T-helper 1 cell treated with Interleukin-12 subunit alpha and Interleukin-12 subunit beta and Interleukin-4 antibody, amounts not matched to agents 30 μg/mL and 1 μg/mL, for 36 hours (primary cell): ENCODE data around the gene ADCY2.

Source experiments
- H3K27ac Mint-ChIP-seq: one replicate; pipeline ENCODE4 v1.8.0; 2021; ENCODE audit warnings: mild to moderate bottlenecking, mixed read lengths
- H3K27me3 Mint-ChIP-seq: one replicate; pipeline ENCODE4 v1.8.0; 2021; ENCODE audit warnings: low read depth, mixed read lengths
- H3K36me3 Mint-ChIP-seq: one replicate; pipeline ENCODE4 v1.8.0; 2021; ENCODE audit warnings: low read depth, mixed read lengths
- H3K4me1 Mint-ChIP-seq: one replicate; pipeline ENCODE4 v1.8.0; 2021; ENCODE audit warnings: low read depth, mixed read lengths
- H3K4me3 Mint-ChIP-seq: one replicate; pipeline ENCODE4 v1.8.0; 2021; ENCODE audit warnings: mild to moderate bottlenecking, moderate library complexity, mixed read lengths
- H3K9me3 Mint-ChIP-seq: one replicate; pipeline ENCODE4 v1.8.0; 2021; ENCODE audit warnings: mixed read lengths

ADCY2 gene

DNA sequence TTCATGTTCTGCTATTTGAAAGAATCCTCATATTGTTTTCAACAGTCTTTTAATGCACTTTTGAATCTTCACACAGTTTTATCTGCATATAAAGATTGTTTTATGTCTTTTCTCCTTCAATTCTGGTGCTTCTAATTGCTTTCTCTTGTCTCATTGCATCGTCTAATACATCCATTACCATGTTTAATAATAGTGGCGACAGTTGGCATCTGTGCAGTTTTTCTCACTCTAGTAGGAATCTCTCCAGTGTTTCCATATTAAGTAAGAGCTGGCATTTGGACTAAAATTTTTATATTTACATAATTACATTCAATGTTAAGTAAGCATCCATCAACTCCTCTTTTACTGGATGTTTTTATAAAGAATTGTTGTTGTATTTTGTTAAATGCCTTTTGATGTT, 49.9 kb downstream of the ADCY2 start:
- H3K27ac Mint-ChIP-seq = no peak overlapping the region
- no peak overlapping the region for H3K4me3 Mint-ChIP-seq
- H3K36me3 Mint-ChIP-seq = no peaks in the 10 kb centered on the region
- H3K9me3 Mint-ChIP-seq = no peaks in the 10 kb centered on the region
- H3K4me1 Mint-ChIP-seq = no peaks in the 10 kb centered on the region
- H3K27me3 Mint-ChIP-seq = no peaks in the 10 kb centered on the region

DNA sequence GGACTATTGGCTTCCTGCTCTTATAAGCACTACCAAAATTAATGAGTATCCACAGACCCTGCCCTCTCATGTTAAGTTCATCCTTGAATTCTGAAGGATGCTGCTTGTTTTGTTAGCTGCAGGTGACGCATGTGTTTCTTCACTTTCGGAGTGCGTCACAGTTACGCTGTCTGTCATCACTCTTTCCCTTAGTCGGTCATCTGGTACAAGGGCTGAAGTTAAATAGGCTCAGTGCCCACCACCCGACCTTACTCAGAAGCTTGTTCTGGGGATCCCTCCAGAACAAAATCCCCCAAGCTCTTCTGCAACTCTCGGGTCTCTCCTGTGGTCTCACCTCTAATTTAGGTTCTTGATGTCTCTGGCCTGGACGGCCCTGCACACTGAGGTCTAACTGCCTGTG, 51.0 kb downstream of the ADCY2 start:
- no peaks in the 10 kb centered on the region for H3K9me3 Mint-ChIP-seq
- H3K4me1 Mint-ChIP-seq = no peaks in the 10 kb centered on the region
- no peaks in the 10 kb centered on the region for H3K36me3 Mint-ChIP-seq
- H3K27ac Mint-ChIP-seq = no peak overlapping the region
- H3K4me3 Mint-ChIP-seq = no peak overlapping the region
- no peaks in the 10 kb centered on the region for H3K27me3 Mint-ChIP-seq

DNA sequence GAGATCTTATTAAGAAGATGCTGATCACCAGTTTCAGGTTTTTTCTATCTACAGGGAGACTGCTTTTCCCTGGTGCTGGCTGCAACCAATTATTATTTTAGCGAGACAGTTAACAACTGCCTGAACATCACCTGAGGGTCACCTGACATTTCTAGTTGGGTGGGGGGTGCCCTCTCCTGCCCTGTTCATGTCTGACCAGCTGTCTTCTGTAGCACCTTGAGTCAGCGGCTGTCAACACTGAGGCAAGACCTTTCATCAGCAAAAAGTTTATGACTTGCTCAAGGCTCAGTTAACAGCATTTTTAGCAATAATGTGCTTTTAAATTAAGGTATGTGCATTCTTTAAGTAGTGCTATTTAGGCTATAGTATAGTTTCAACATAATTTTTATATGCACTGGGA, 58.0 kb downstream of the ADCY2 start:
- no peaks in the 10 kb centered on the region for H3K4me1 Mint-ChIP-seq
- no peaks in the 10 kb centered on the region for H3K27me3 Mint-ChIP-seq
- H3K9me3 Mint-ChIP-seq = no peaks in the 10 kb centered on the region
- H3K27ac Mint-ChIP-seq = no peak overlapping the region
- no peak overlapping the region for H3K4me3 Mint-ChIP-seq
- no peaks in the 10 kb centered on the region for H3K36me3 Mint-ChIP-seq

DNA sequence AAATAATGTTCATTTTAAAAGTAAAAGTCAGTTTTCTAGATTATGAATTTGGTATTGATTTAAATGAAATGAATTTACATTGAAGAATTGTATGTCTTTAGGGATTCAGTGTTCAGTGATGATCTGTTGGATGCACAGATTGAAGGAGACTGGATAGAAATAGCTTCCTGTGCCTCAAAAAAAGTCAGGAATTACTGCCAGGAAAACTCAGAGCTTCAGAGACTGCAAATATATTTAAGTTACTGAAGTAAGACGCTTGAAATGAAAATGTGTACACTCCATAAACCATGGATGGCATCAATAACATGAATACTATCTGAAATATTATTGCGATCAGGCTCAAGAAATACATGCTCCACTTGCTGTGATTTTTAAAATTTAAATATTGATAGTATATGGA, 60.3 kb downstream of the ADCY2 start:
- H3K4me1 Mint-ChIP-seq = no peaks in the 10 kb centered on the region
- no peak overlapping the region for H3K4me3 Mint-ChIP-seq
- no peaks in the 10 kb centered on the region for H3K27me3 Mint-ChIP-seq
- no peaks in the 10 kb centered on the region for H3K9me3 Mint-ChIP-seq
- H3K27ac Mint-ChIP-seq = no peak overlapping the region
- H3K36me3 Mint-ChIP-seq = no peaks in the 10 kb centered on the region

DNA sequence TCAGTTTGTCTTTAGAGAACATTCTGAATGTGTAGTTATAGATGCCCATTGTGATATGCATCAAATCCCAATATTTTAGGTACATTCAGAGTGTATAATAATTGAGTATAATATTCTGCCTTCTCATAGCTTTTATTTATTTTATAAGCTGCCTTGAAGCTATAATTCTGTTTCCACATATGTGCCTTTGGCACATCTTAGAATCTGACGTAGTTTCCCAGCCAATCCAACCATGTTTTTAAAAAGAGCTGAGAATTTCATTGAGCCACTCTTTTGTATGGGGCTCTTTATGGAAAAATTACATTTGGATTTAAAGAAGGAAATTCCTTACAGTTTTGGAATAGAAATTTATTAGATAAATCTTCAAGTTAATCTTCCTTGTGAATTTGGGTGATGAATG, 65.4 kb downstream of the ADCY2 start:
- Mint-ChIP-seq H3K9me3 (no peaks in the 10 kb centered on the region), H3K27me3 (no peaks in the 10 kb centered on the region), H3K4me1 (no peaks in the 10 kb centered on the region), H3K27ac (no peak overlapping the region), H3K36me3 (no peaks in the 10 kb centered on the region), H3K4me3 (no peak overlapping the region)

DNA sequence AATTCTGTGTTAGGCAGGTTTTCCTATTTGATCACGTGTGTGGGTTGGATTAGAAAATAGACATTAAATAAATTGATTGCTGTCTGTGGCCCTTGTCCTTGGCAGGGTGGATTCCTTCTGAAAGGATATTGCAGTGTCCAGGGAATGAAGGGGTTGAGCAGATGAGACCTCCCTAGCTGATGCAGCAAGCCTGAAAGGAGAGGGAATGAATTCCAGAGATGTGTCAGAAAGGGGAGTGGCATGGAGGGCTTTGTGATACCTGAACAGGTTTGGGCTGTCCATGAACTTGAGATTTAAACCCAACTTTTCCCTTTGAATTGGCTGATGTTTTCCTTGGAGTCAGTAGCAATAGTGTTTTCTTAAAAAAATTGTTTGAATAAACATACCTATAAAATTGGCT, 66.8 kb downstream of the ADCY2 start:
- H3K4me1 Mint-ChIP-seq = no peaks in the 10 kb centered on the region
- no peaks in the 10 kb centered on the region for H3K27me3 Mint-ChIP-seq
- no peak overlapping the region for H3K4me3 Mint-ChIP-seq
- no peaks in the 10 kb centered on the region for H3K9me3 Mint-ChIP-seq
- no peaks in the 10 kb centered on the region for H3K36me3 Mint-ChIP-seq
- H3K27ac Mint-ChIP-seq = no peak overlapping the region

DNA sequence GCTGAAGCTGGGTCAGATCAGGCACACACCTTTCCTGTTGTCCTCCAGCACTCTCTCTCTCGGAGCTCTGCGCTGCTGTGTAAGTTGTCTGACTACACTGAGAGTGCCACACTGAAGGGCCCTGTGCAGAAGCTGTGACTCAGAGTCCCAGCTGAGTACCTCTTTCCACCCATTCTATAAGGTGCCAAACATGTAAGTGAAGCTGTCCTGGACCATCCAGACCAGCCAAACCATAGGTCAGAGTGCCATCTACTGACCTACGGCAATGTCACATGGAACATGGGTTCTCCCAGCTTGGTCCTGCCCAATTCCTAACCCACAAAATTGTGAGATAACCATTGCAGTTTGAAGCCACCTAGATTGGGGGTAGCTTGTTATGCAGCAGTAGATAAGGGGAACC, 68.2 kb downstream of the ADCY2 start:
- Mint-ChIP-seq H3K9me3 (no peaks in the 10 kb centered on the region), H3K27me3 (no peaks in the 10 kb centered on the region), H3K4me3 (no peak overlapping the region), H3K27ac (no peak overlapping the region), H3K4me1 (no peaks in the 10 kb centered on the region), H3K36me3 (no peaks in the 10 kb centered on the region)

DNA sequence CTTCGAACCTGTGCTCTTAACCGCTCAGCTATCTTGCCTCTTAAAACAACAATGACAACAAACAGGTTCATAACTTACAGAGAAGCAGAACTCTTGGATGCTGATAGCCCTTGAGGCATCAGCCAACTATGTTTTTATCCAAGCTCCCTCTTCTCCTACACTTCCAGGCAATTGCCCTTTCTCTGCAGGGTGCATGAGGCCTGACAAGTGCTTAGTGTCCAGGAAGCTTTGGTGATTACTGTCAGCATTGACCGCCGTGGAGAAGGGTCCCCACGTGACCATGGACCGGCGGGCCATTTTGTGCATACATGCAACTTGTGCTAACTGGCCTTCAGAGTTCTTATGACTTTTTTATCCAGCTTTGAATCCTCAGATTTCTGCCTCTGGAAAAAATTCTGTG, 71.2 kb downstream of the ADCY2 start:
- Mint-ChIP-seq H3K27ac (no peak overlapping the region), H3K4me3 (no peak overlapping the region), H3K4me1 (no peaks in the 10 kb centered on the region), H3K9me3 (peaks cover 6% of the 10 kb centered on the region), H3K36me3 (no peaks in the 10 kb centered on the region), H3K27me3 (no peaks in the 10 kb centered on the region)

DNA sequence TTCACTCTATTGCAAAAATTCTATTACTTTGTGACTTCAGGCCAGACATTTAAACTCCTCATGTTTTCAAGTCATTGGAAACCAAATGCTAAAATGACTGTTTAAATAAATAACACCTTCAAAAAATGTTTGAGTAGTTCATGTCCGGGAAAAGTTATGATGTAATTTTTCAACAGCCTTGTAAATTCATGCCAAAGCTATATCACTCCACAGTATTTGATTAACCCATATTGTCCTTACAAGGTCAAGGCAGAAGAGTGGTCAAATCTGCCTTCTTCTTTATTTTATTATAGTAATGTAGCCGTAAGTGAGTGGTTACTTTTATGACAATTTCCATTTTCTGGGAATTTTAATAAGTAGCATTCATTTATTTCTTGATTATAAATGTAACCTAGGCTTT, 72.8 kb downstream of the ADCY2 start:
- Mint-ChIP-seq H3K4me3 (no peak overlapping the region), H3K4me1 (no peaks in the 10 kb centered on the region), H3K36me3 (no peaks in the 10 kb centered on the region), H3K27me3 (no peaks in the 10 kb centered on the region), H3K9me3 (peaks cover 6% of the 10 kb centered on the region), H3K27ac (no peak overlapping the region)

DNA sequence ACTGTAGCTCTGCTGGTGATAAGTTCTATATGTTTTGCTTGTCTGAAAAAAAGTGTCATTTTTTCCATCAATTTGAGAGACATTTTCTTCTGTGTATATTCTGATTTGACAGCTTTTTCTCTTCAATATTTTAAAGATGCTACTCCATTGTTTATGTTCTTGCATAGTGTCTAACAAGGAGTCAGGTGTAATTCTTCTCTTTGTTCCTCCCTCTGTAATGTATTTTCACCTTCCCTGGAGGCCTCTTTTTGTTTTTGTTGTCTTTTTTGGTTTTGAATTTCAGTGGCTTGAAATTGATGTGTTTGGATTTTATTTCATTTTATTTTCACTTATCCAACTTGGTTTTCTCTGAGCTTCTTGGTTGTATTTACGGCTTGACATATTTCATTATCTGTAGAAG, 75.8 kb downstream of the ADCY2 start:
- H3K36me3 Mint-ChIP-seq = no peaks in the 10 kb centered on the region
- no peaks in the 10 kb centered on the region for H3K4me1 Mint-ChIP-seq
- no peak overlapping the region for H3K27ac Mint-ChIP-seq
- H3K9me3 Mint-ChIP-seq = peaks cover 13% of the 10 kb centered on the region
- H3K4me3 Mint-ChIP-seq = no peak overlapping the region
- no peaks in the 10 kb centered on the region for H3K27me3 Mint-ChIP-seq

DNA sequence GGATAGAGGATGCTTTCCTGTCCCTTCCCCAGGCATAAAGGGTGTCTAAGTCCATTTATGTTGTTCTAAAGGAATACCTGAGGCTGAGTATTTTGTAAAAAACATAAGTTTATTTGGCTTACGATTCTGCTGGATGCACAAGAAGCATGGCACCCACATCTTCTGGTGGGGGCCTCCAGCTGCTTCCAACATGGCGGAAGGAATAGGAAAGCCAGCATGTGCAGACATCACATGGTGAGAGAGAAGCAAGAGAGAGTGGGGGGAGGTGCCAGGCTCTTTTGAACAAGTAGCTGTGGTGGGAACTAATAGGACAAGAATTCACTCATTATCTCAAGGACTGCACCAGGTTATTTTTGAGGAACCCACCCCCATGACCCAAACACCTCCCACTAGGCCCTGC, 77.2 kb downstream of the ADCY2 start:
- H3K4me3 Mint-ChIP-seq = no peak overlapping the region
- H3K36me3 Mint-ChIP-seq = no peaks in the 10 kb centered on the region
- H3K27me3 Mint-ChIP-seq = no peaks in the 10 kb centered on the region
- peaks cover 13% of the 10 kb centered on the region for H3K9me3 Mint-ChIP-seq
- no peaks in the 10 kb centered on the region for H3K4me1 Mint-ChIP-seq
- H3K27ac Mint-ChIP-seq = no peak overlapping the region

DNA sequence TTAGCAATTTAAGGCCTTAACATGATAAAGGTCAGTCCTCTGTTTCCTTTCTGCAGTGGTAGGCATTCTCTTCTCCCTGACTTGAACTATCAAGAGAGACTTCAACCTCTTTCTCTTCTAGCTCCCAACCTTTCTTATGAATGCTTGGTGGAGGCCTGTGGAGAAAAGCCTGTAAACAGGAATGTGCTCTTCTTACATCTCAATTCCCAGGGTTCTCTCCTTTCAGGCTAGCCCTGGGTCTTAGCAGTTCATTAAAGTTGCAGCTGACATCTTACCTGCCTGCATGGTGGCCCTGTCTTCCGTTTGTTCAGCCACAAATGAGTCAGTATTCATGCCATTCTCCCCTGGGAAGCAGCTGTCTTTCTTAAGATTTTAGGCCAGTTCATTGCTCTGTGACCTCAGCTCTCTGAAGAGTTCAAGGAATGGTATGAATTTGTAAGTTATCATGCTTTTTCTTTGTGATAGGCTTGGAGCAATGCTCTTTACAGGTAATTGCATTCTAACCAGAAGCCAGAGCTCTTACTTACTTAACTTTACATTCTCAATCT, 77.8 kb downstream of the ADCY2 start:
- no peak overlapping the region for H3K4me3 Mint-ChIP-seq
- H3K36me3 Mint-ChIP-seq = no peaks in the 10 kb centered on the region
- no peak overlapping the region for H3K27ac Mint-ChIP-seq
- no peaks in the 10 kb centered on the region for H3K27me3 Mint-ChIP-seq
- peaks cover 13% of the 10 kb centered on the region for H3K9me3 Mint-ChIP-seq
- no peaks in the 10 kb centered on the region for H3K4me1 Mint-ChIP-seq

DNA sequence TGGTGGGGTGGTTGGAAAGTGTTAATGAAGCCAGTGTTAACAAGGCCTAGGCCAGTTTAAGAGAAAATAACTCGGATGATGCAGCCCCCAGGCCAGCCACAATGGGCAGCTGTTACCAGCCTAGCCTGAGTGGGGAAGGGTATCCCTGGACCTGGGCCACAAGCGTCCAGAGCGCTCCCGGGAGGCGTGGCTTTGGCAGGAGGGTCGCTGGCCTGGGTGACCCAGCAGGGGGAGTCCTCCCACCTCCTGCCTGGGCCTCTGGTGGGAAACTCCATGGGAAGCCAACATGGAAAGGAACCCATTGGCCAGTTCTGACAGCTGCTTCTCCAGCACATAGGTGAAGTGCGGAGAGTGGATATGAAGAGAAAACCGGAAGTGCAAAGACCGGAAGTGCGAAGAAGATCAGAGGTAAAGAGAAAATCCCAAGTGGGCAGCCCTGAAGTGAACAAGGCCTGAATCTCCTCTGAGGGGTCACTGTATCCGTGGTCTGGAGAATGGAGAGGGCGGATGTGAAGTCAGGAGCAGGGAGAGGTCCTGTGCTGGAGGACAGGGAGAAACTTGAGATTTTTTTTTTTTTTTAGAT, 79.0 kb downstream of the ADCY2 start:
- H3K4me1 Mint-ChIP-seq = no peaks in the 10 kb centered on the region
- H3K36me3 Mint-ChIP-seq = no peaks in the 10 kb centered on the region
- no peak overlapping the region for H3K27ac Mint-ChIP-seq
- H3K4me3 Mint-ChIP-seq = no peak overlapping the region
- no peaks in the 10 kb centered on the region for H3K27me3 Mint-ChIP-seq
- H3K9me3 Mint-ChIP-seq = peaks cover 13% of the 10 kb centered on the region

DNA sequence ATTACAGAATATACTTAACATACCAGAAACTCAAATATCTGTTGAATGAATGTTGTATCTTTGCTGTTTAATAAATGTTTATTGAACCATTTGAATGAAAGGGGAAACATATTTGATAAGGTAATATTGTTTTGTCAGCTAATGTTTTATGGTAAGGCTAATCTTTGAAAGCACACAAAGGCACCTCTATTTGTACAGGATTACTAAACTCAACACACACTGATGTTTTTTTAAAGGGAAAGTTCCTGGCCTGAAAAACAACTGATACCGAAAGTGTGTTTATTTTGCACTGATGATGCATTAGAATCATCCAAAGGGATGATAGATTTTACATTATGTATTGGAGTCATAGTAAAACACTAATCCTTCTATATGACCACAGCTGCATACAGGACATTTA, 82.5 kb downstream of the ADCY2 start:
- Mint-ChIP-seq H3K9me3 (peaks cover 7% of the 10 kb centered on the region), H3K27me3 (no peaks in the 10 kb centered on the region), H3K4me3 (no peak overlapping the region), H3K36me3 (no peaks in the 10 kb centered on the region), H3K4me1 (no peaks in the 10 kb centered on the region), H3K27ac (no peak overlapping the region)

DNA sequence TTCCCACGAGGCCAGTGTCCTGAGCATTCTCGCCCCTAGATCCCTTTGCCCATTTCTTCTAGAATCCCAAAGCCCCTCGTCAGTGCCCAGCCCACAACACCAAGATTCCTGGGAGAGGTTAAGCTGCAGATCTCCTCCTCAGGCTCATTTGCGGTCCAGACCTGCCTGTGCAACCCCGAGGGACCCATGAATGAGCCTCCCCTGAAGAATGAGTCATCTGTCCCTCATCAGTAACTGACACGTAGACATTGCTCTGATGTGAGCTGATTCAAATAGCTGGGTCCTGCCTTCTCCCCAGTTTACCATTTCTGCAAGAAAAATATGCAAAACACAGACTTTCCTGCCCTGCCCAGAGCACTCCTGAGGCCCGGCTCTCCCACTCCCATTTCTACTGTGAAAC, 92.8 kb downstream of the ADCY2 start:
- Mint-ChIP-seq H3K27ac (no peak overlapping the region), H3K9me3 (peaks cover 5% of the 10 kb centered on the region), H3K36me3 (no peaks in the 10 kb centered on the region), H3K4me1 (no peaks in the 10 kb centered on the region), H3K27me3 (no peaks in the 10 kb centered on the region), H3K4me3 (no peak overlapping the region)

DNA sequence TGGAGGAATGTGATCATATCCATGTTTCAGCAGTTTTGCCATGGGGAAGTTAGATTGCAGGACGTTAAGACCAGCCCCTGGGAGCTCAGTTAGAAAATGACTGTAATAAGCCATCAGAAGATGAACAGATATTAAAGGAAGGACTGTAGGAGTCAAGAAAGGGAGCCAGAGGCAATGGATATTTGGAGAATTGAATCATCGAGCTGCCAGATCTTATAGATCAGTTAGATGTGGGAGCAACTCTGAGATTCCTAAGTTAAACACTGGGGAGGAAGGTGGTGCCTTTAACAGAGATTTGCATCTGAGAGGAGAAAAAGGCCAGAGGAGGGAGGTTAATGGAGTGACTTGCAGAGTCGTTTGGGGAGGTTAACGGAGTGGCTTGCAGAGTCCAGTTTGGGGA, 96.4 kb downstream of the ADCY2 start:
- Mint-ChIP-seq H3K27me3 (no peaks in the 10 kb centered on the region), H3K27ac (no peak overlapping the region), H3K4me1 (no peaks in the 10 kb centered on the region), H3K36me3 (no peaks in the 10 kb centered on the region), H3K9me3 (peaks cover 5% of the 10 kb centered on the region), H3K4me3 (no peak overlapping the region)
